Measurements from ENCODE around the gene PRRT3. TPM values are rescaled to one million over a fixed set of nuclear protein-coding genes. Genes with fewer than 3 reads are reported as not detected.

PRRT3 gene
- total and polyA plus RNA-seq, 2 of the 8 experiments (the other 6 are each of a cell fraction or from before 2014, with no cell fraction given): 9.0 to 9.2 TPM

DNA sequence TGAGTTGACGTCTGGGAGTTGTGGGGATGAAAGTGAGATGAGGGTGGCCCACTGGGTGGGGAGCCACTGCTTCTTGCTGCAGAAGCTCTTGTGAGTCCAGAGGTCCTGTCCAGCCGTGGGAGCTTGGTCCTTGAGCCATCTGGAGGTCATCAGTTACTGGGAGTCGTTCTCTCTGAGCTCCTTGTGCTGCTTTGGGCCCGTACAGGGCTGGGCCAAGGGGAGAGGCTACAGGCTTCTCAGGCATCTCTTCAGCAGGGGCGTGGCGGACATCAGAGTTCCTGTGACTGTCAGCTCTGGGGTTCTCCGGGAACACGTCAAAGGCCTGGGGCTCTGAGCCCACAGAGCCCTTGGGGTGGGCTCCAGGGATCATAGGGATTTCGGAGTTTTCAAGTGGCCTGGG is 2.6 kb downstream of the PRRT3 start (continued):
- TF ChIP-seq USF2 (IDR thresholded peaks at IDR 0.05; ENCODE audit: low read length) (no peak), YY1 (IDR thresholded peaks at IDR 0.05; ENCODE audit: low read depth, low read length) (no peak), BCL11A (IDR thresholded peaks at IDR 0.05; ENCODE audit: low read depth in 2 of 2, low read length in 2 of 2) (no peak)

Measured in H1 (cell line).